GM10248 (cell line): ENCODE measurements around the gene PPP1R3E.
"Not testable (repeated sequence)": the region's sequence is repeated elsewhere in the genome, so short reads cannot be mapped to it uniquely, and the experiment has no call there.

Experiments
- CTCF ChIA-PET: fragments of 300-600 bp; sonication (Branson Sonifier 250); formaldehyde crosslinking; extraction: SDS; loops from one replicate; lab custom pipeline; 2021; ENCODE audit warnings: antibody characterized with exemption; lab: Yijun Ruan, JAX
- POLR2A ChIA-PET: fragments of 350-650 bp; sonication (Branson Sonifier 250); formaldehyde crosslinking; extraction: SDS; loops from one replicate; lab custom pipeline; 2020; ENCODE audit warnings: antibody characterized with exemption; lab: Yijun Ruan, JAX
- DNase-seq: peaks from one replicate; pipeline ENCODE4 v3.0.0; 2012; ENCODE audit errors: extremely low spot score
- TF ChIP-seq, protein P1 (sequence below): IDR thresholded peaks from 2 replicates; pipeline ENCODE4 v1.5.1; 2012; ENCODE audit warnings: mild to moderate bottlenecking, low read depth; ENCODE audit errors: extremely low read depth, missing control alignments, control extremely low read depth

The PPP1R3E gene

DNA sequence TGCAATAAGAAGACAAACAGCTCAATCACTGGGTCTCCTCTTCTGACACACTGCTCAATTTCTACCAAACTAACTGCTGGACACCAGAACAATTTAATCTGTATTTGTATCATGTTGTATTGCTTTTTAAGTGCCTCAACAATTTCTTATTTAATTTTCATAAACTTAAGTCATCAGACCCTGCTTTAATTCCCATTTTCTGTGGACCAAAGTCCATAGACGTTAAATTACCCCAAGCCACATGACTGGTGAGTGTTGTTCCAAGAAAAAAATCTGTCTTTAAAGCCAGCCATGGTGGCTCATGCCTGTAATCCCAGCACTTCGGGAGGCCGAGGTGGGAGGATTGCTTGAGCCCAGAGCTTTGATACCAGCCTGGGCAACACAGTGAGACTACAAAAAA is 25.5 kb downstream of the PPP1R3E start:
- TF ChIP-seq, protein P1, sequence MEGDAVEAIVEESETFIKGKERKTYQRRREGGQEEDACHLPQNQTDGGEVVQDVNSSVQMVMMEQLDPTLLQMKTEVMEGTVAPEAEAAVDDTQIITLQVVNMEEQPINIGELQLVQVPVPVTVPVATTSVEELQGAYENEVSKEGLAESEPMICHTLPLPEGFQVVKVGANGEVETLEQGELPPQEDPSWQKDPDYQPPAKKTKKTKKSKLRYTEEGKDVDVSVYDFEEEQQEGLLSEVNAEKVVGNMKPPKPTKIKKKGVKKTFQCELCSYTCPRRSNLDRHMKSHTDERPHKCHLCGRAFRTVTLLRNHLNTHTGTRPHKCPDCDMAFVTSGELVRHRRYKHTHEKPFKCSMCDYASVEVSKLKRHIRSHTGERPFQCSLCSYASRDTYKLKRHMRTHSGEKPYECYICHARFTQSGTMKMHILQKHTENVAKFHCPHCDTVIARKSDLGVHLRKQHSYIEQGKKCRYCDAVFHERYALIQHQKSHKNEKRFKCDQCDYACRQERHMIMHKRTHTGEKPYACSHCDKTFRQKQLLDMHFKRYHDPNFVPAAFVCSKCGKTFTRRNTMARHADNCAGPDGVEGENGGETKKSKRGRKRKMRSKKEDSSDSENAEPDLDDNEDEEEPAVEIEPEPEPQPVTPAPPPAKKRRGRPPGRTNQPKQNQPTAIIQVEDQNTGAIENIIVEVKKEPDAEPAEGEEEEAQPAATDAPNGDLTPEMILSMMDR: no peak
- ChIA-PET POLR2A (no interaction called here), CTCF (interaction anchor here (0.7 to 1.5 kb wide), 7 partner anchors 10 to 282 kb away, joined by 3 to 6 read pairs (median 3); no protein-coding TSS in a partner anchor)
- no peak for DNase-seq

GRCh38 chr14:23275412-23275811 is 27.2 kb downstream of the PPP1R3E start:
- CTCF ChIA-PET: interaction anchor here (0.9 to 2.0 kb wide), 6 partner anchors 8 to 107 kb away, joined by 3 to 6 read pairs (median 3); partner anchors contain the start of gene HOMEZ
- no peak for DNase-seq
- TF ChIP-seq, protein P1: no peak
- POLR2A ChIA-PET: no interaction called here

- TF ChIP-seq, protein P1: no peak
- CTCF ChIA-PET: interaction anchor here (1.4 to 4.6 kb wide), 4 partner anchors 27 to 148 kb away, joined by 3 to 22 read pairs (median 5); partner anchors contain the start of gene CMTM5
- DNase-seq: no peak
- POLR2A ChIA-PET: no interaction called here
These were observed 33.5 kb downstream of the PPP1R3E start for GRCh38 chr14:23269193-23269592.

DNA sequence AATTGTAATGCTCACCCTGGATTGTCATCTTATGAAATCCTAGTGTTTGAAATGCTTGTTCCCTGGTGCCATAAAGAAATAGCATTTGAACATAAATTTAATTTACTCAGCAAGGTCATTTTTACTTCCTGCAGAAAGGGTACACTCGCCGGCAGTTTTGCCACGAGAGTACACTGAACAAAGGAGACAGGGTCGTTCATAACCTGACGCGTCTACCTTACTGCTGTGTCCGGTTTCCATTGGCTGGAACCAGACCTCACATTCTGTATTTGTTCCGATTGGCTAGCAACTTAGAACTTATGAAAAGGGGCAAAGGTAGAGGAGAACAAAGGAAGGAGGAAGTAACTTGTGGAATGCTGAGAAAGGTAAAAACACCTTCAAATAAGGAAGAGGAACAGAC is 41.8 kb downstream of the PPP1R3E start:
- POLR2A ChIA-PET, DNase-seq: not testable (repeated sequence)
- CTCF ChIA-PET: interaction anchor here (1.9 to 2.8 kb wide), 2 partner anchors 119 to 140 kb away, joined by 5 to 13 read pairs; no protein-coding TSS in a partner anchor

DNA sequence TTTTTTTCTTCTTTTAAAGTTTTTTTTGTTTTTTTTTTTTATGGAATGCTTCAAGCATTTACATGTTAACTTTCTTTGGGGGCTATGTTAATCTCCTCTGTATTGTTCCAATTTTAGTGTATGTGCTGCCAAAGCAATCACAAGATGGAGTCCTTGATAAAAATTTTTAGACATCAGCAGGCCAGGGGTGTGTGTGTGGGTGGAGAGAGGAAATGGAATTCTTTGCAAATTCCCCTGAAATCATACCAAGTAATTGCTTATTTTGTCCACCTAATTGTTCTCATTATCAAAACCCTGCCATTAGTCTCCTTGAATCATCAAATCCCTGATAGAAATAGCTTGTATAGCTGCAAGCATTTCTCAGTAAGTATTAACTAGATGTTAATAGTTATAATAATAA is 43.2 kb downstream of the PPP1R3E start:
- CTCF ChIA-PET: interaction anchor here (0.9 to 2.8 kb wide), 5 partner anchors 9 to 138 kb away, joined by 3 to 13 read pairs (median 4); no protein-coding TSS in a partner anchor

GRCh38 chr14:23258256-23258655 is 44.4 kb downstream of the PPP1R3E start:
- CTCF ChIA-PET: interaction anchor here (0.9 to 1.5 kb wide), 3 partner anchors 23 to 138 kb away, joined by 3 to 6 read pairs (median 3); no protein-coding TSS in a partner anchor

More for the DNA sequence above, 43.2 kb downstream of the PPP1R3E start:
- TF ChIP-seq, protein P1: no peak
- POLR2A ChIA-PET: interaction anchor here (0.7 kb wide), 1 partner anchor 42 kb away, joined by 3 read pairs; no protein-coding TSS in a partner anchor
- no peak for DNase-seq

More at GRCh38 chr14:23258256-23258655, 44.4 kb downstream of the PPP1R3E start:
- TF ChIP-seq, protein P1: no peak
- POLR2A ChIA-PET: no interaction called here
- DNase-seq: no peak
